Measurements from ENCODE around the gene UPB1. TPM values are rescaled to one million over a fixed set of nuclear protein-coding genes. Genes with fewer than 3 reads are reported as not detected.

Gene UPB1
- total RNA-seq, 4 donors from 2014 or later: 0.51 to 2.4 (median 1.6) TPM

- Histone ChIP-seq H3K4me1 (no peaks in the 10 kb centered on the region), H3K27ac (no peak overlapping the region), H3K4me3 (no peak overlapping the region), H3K9me3 (no peaks in the 10 kb centered on the region), H3K27me3 (peaks cover 2% of the 10 kb centered on the region), H3K36me3 (no peaks in the 10 kb centered on the region)
- WGBS: 50% methylated on average over 13 of the region's 16 CpGs
- no peak for DNase-seq (ENCODE audit: low spot score in 2 of 2)
- TF ChIP-seq POLR2AphosphoS5 (IDR thresholded peaks at IDR 0.05) (no peak), CTCF (IDR thresholded peaks at IDR 0.05) (no peak), EP300 (IDR thresholded peaks at IDR 0.05) (no peak), POLR2A (IDR thresholded peaks at IDR 0.05) (no peak)
Observed at GRCh38 chr22:24500277-24500820, 5.2 kb downstream of the UPB1 start.

GRCh38 chr22:24501301-24502005 lies 6.3 kb downstream of the UPB1 start:
- TF ChIP-seq CTCF (IDR thresholded peaks at IDR 0.05) (no peak), POLR2AphosphoS5 (IDR thresholded peaks at IDR 0.05) (no peak), POLR2A (IDR thresholded peaks at IDR 0.05) (no peak), EP300 (IDR thresholded peaks at IDR 0.05) (no peak)
- DNase-seq (ENCODE audit: low spot score in 2 of 2): no peak
- Histone ChIP-seq H3K27me3 (no peaks in the 10 kb centered on the region), H3K9me3 (no peaks in the 10 kb centered on the region), H3K4me1 (no peaks in the 10 kb centered on the region), H3K4me3 (no peak overlapping the region), H3K36me3 (no peaks in the 10 kb centered on the region), H3K27ac (no peak overlapping the region)
- 76% methylated on average over 8 of the region's 8 CpGs for WGBS

- 69% methylated on average over 7 of the region's 7 CpGs for WGBS
- H3K4me3 ChIP-seq: no peak overlapping the region
- H3K36me3 ChIP-seq: no peaks in the 10 kb centered on the region
- TF ChIP-seq EP300 (IDR thresholded peaks at IDR 0.05) (no peak), POLR2A (IDR thresholded peaks at IDR 0.05) (no peak), CTCF (IDR thresholded peaks at IDR 0.05) (no peak), POLR2AphosphoS5 (IDR thresholded peaks at IDR 0.05) (no peak)
- H3K4me1 ChIP-seq: peaks cover 2% of the 10 kb centered on the region
- DNase-seq (ENCODE audit: low spot score in 2 of 2): no peak
- H3K9me3 ChIP-seq: no peaks in the 10 kb centered on the region
- H3K27ac ChIP-seq: no peak overlapping the region
- no peaks in the 10 kb centered on the region for H3K27me3 ChIP-seq
Observed at GRCh38 chr22:24502034-24502433, 6.9 kb downstream of the UPB1 start.

GRCh38 chr22:24502541-24502940 lies 7.4 kb downstream of the UPB1 start:
- DNase-seq (ENCODE audit: low spot score in 2 of 2): no peak
- H3K27ac ChIP-seq: no peak overlapping the region
- TF ChIP-seq POLR2AphosphoS5 (IDR thresholded peaks at IDR 0.05) (no peak), EP300 (IDR thresholded peaks at IDR 0.05) (no peak), POLR2A (IDR thresholded peaks at IDR 0.05) (no peak), CTCF (IDR thresholded peaks at IDR 0.05) (no peak)
- WGBS: 91% methylated on average over 1 of the region's 1 CpG
- H3K4me1 ChIP-seq: peaks cover 4% of the 10 kb centered on the region
- H3K4me3 ChIP-seq: no peak overlapping the region
- H3K27me3 ChIP-seq: no peaks in the 10 kb centered on the region
- no peaks in the 10 kb centered on the region for H3K36me3 ChIP-seq
- no peaks in the 10 kb centered on the region for H3K9me3 ChIP-seq

- no peaks in the 10 kb centered on the region for H3K36me3 ChIP-seq
- WGBS: 84% methylated on average over 7 of the region's 7 CpGs
- peaks cover 4% of the 10 kb centered on the region for H3K27me3 ChIP-seq
- H3K9me3 ChIP-seq: no peaks in the 10 kb centered on the region
- H3K4me1 ChIP-seq: peaks cover 4% of the 10 kb centered on the region
- peak in 1 of 2 donors; percentile 60 for DNase-seq (ENCODE audit: low spot score in 2 of 2)
- no peak for TF ChIP-seq POLR2A (IDR thresholded peaks at IDR 0.05)
- peak in 1 of 2 donors; percentile 12 for TF ChIP-seq CTCF (IDR thresholded peaks at IDR 0.05)
- no peak overlapping the region for H3K4me3 ChIP-seq
- H3K27ac ChIP-seq: no peak overlapping the region
Observed at GRCh38 chr22:24503137-24503842, 8.2 kb downstream of the UPB1 start.

All from suprapubic skin (tissue), 4 donors.